K562 (cell line): ENCODE results near the gene FOXO3. TPM values are rescaled to one million over a fixed set of nuclear protein-coding genes. Genes with fewer than 3 reads are reported as not detected.

Source experiments
- FUS ChIP-seq: fragments of 200-400 bp; formaldehyde crosslinking; optimal IDR thresholded peaks from 2 replicates; pipeline ENCODE3; 2017; ENCODE audit warnings: low read depth, low read length
- NFATC3 ChIP-seq: fragments of 450-650 bp; IDR thresholded peaks from 2 replicates; pipeline ENCODE4 v1.6.1; 2017; ENCODE audit warnings: mild to moderate bottlenecking
- SFPQ ChIP-seq: fragments of 200-400 bp; formaldehyde crosslinking; IDR thresholded peaks from 2 replicates; pipeline ENCODE4 v1.6.1; 2017; ENCODE audit warnings: mild to moderate bottlenecking, low read depth, low read length, moderate library complexity
- ZBED1 ChIP-seq: IDR thresholded peaks from 2 replicates; pipeline ENCODE4 v1.6.1; 2014
- ZZZ3 ChIP-seq: fragments of 450-650 bp; IDR thresholded peaks from 2 replicates; pipeline ENCODE4 v1.6.1; 2016; ENCODE audit warnings: antibody characterized with exemption, mild to moderate bottlenecking, moderate library complexity
- polyA plus RNA-seq, 8 experiments: library from polyadenylated mRNA; depleted of rRNA in 4 of 8; stranded (reverse) in 5 of 8; unstranded in 3 of 8; fragments of >200 nt; fragmentation: Nextera tagmentation in 2 of 8; fragmentation: Illumina TruSeq in 1 of 8; extraction: Ambion mirVana in 2 of 8; extraction: Trizol in 1 of 8; gene quantifications; 2 replicates each; pipeline versions ENCODE4 v1.2.1 to v1.2.3, GENCODE V29; 2011 to 2014; ENCODE audit warnings: inconsistent platforms in 1 of 8, missing spikeins in 1 of 8
- total RNA-seq, 7 experiments: library from RNA; depleted of rRNA in 6 of 7; stranded (reverse); fragments of >200 nt in 6 of 7; fragmentation: Illumina TruSeq in 2 of 7; extraction: Trizol in 2 of 7; gene quantifications; 2 replicates each; pipeline versions ENCODE4 v1.2.1 to v1.2.3, GENCODE V29; 2011 to 2021; ENCODE audit warnings: low replicate concordance in 1 of 7
- TF ChIP-seq, protein P1 (sequence below): fragments of 450-650 bp; IDR thresholded peaks from 2 replicates; pipeline ENCODE4 v1.6.1; 2016; ENCODE audit warnings: low read depth
- TF ChIP-seq, protein P2 (sequence below): fragments of 450-650 bp; conservative IDR thresholded peaks from 2 replicates; pipeline ENCODE4 v1.6.1; 2016; ENCODE audit warnings: missing genetic modification characterization, low read depth, mild to moderate bottlenecking, missing compliant biosample characterization, moderate library complexity
- TF ChIP-seq, protein P3 (sequence below), 2 experiments: fragments of 450-650 bp; IDR thresholded peaks; 2 replicates each; pipeline ENCODE4 v1.6.1; 2016; ENCODE audit warnings: mild to moderate bottlenecking in 2 of 2, borderline replicate concordance in 1 of 2, low read depth in 1 of 2, moderate library complexity in 1 of 2

The FOXO3 gene
- total and polyA plus RNA-seq, 9 of the 15 experiments (the other 6 are each of a cell fraction or from before 2014, with no cell fraction given): 3.0 to 14.6 (median 6.0) TPM

DNA sequence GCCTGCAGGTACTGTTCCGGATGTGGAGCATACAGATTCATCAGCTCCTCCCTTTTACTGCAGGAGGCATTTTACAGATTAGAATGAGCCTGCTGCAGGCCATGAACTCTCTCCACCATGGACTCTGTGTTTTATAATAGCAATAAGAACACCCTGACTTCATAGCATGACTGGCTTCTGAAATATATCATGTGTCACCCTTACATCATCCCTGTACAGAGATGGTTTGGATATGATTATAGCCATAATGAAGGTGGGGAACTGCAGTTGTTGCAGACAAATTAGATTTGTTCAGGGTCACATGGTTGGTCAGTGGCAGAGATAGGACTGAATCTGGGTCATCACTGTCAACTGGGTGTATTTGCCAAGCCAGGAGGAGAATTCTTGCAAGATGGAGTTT is 100.7 kb downstream of the FOXO3 start (continued):
- TF ChIP-seq, protein P1, sequence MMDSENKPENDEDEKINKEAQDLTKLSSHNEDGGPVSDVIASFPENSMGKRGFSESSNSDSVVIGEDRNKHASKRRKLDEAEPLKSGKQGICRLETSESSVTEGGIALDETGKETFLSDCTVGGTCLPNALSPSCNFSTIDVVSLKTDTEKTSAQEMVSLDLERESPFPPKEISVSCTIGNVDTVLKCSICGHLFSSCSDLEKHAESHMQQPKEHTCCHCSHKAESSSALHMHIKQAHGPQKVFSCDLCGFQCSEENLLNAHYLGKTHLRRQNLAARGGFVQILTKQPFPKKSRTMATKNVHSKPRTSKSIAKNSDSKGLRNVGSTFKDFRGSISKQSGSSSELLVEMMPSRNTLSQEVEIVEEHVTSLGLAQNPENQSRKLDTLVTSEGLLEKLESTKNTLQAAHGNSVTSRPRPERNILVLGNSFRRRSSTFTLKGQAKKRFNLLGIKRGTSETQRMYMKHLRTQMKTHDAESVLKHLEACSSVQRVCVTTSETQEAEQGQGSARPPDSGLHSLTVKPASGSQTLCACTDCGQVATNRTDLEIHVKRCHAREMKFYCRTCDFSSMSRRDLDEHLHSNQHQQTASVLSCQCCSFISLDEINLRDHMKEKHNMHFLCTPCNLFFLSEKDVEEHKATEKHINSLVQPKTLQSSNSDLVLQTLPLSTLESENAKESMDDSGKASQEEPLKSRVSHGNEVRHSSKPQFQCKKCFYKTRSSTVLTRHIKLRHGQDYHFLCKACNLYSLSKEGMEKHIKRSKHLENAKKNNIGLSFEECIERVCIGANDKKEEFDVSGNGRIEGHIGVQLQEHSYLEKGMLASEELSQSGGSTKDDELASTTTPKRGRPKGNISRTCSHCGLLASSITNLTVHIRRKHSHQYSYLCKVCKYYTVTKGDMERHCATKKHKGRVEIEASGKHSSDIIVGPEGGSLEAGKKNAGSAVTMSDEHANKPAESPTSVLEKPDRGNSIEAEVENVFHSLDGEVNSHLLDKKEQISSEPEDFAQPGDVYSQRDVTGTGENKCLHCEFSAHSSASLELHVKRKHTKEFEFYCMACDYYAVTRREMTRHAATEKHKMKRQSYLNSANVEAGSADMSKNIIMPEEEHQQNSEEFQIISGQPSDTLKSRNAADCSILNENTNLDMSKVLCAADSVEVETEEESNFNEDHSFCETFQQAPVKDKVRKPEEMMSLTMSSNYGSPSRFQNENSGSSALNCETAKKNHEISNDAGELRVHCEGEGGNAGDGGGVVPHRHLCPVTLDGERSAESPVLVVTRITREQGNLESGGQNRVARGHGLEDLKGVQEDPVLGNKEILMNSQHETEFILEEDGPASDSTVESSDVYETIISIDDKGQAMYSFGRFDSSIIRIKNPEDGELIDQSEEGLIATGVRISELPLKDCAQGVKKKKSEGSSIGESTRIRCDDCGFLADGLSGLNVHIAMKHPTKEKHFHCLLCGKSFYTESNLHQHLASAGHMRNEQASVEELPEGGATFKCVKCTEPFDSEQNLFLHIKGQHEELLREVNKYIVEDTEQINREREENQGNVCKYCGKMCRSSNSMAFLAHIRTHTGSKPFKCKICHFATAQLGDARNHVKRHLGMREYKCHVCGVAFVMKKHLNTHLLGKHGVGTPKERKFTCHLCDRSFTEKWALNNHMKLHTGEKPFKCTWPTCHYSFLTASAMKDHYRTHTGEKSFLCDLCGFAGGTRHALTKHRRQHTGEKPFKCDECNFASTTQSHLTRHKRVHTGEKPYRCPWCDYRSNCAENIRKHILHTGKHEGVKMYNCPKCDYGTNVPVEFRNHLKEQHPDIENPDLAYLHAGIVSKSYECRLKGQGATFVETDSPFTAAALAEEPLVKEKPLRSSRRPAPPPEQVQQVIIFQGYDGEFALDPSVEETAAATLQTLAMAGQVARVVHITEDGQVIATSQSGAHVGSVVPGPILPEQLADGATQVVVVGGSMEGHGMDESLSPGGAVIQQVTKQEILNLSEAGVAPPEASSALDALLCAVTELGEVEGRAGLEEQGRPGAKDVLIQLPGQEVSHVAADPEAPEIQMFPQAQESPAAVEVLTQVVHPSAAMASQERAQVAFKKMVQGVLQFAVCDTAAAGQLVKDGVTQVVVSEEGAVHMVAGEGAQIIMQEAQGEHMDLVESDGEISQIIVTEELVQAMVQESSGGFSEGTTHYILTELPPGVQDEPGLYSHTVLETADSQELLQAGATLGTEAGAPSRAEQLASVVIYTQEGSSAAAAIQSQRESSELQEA: no peak
- TF ChIP-seq, protein P2, sequence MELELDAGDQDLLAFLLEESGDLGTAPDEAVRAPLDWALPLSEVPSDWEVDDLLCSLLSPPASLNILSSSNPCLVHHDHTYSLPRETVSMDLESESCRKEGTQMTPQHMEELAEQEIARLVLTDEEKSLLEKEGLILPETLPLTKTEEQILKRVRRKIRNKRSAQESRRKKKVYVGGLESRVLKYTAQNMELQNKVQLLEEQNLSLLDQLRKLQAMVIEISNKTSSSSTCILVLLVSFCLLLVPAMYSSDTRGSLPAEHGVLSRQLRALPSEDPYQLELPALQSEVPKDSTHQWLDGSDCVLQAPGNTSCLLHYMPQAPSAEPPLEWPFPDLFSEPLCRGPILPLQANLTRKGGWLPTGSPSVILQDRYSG (tag): no peak
- TF ChIP-seq NFATC3 (no peak), ZBED1 (no peak), SFPQ (no peak), FUS (no peak), ZZZ3 (no peak)
- TF ChIP-seq, protein P3, sequence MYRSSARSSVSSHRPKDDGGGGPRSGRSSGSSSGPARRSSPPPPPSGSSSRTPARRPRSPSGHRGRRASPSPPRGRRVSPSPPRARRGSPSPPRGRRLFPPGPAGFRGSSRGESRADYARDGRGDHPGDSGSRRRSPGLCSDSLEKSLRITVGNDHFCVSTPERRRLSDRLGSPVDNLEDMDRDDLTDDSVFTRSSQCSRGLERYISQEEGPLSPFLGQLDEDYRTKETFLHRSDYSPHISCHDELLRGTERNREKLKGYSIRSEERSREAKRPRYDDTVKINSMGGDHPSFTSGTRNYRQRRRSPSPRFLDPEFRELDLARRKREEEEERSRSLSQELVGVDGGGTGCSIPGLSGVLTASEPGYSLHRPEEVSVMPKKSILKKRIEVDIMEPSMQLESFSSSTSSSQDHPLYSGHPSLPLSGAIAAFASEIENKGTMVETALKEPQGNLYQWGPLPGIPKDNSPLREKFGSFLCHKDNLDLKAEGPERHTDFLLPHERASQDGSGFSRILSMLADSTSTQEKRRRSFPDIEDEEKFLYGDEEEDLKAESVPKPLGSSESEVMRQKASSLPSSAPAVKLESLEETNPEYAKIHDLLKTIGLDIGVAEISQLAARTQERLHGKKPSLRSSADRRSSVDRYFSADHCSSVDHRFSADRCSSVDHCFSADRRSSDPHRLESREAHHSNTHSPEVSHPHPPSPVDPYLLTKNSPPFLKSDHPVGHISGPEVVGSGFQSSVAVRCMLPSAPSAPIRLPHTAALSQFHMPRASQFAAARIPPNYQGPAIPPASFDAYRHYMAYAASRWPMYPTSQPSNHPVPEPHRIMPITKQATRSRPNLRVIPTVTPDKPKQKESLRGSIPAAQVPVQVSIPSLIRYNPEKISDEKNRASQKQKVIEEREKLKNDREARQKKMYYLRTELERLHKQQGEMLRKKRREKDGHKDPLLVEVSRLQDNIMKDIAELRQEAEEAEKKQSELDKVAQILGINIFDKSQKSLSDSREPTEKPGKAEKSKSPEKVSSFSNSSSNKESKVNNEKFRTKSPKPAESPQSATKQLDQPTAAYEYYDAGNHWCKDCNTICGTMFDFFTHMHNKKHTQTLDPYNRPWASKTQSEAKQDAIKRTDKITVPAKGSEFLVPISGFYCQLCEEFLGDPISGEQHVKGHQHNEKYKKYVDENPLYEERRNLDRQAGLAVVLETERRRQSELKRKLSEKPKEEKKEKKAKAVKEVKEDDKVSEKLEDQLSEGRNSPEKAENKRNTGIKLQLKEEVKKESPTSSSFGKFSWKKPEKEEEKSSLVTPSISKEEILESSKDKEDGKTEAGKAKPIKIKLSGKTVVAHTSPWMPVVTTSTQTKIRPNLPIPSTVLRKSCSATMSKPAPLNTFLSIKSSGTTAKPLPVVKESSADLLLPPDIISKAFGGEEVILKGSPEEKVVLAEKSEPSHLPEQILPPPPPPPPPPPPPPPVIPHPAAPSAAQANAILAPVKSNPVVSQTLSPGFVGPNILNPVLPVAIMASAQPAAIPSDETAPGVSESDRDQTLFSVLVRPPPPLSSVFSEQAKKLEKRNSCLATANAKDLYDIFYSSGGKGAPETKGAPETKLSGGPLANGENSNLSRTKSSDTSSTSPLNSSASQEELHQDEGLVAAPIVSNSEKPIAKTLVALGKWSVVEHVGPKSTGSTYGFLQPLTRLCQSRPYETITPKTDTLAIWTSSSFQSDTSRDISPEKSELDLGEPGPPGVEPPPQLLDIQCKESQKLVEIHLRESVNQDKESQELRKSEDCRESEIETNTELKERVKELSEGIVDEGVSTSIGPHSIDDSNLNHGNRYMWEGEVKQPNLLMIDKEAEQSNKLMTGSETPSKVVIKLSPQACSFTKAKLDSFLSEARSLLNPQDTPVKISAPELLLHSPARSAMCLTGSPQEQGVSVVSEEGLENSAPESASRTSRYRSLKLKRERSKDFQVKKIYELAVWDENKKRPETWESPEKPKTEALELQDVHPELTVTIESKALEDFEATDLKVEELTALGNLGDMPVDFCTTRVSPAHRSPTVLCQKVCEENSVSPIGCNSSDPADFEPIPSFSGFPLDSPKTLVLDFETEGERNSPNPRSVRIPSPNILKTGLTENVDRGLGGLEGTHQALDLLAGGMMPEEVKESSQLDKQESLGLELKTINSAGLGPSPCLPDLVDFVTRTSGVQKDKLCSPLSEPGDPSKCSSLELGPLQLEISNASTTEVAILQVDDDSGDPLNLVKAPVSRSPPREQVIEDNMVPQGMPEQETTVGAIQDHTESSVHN (IDR thresholded peaks at IDR 0.05; ENCODE audit: borderline replicate concordance in 1 of 2, low read depth in 1 of 2): peak in 1 of 2 experiments; percentile 75; a peak in 2 of 4 replicates
